Mesodermal cell (in vitro differentiated cells): Measurements from ENCODE around the gene ADSS1.

Source experiments
- H3K27ac ChIP-seq: 2 replicates; pipeline ENCODE4 v1.7.0; 2013; ENCODE audit warnings: mild to moderate bottlenecking, low read depth, low read length, moderate library complexity; ENCODE audit not compliant: severe bottlenecking
- H3K36me3 ChIP-seq: 2 replicates; pipeline ENCODE4 v1.7.1; 2013; ENCODE audit warnings: mild to moderate bottlenecking, low read length, moderate library complexity; ENCODE audit not compliant: control insufficient read depth, insufficient read depth
- H3K4me1 ChIP-seq: one replicate; pipeline ENCODE4 v1.7.1; 2013; ENCODE audit warnings: mild to moderate bottlenecking, low read length; ENCODE audit not compliant: insufficient read depth, control insufficient read depth, poor library complexity, severe bottlenecking
- H3K4me3 ChIP-seq: 2 replicates; pipeline ENCODE4 v1.7.0; 2013; ENCODE audit warnings: low read length, control low read depth, mild to moderate bottlenecking; ENCODE audit not compliant: insufficient read depth, poor library complexity, severe bottlenecking; ENCODE audit errors: extremely low read depth
- H3K9me3 ChIP-seq: 2 replicates; pipeline ENCODE4 v1.7.1; 2013; ENCODE audit warnings: mild to moderate bottlenecking, low read length, moderate library complexity; ENCODE audit not compliant: control insufficient read depth
- WGBS, 2 experiments: methylation state at CpG; one replicate each; pipeline ENCODE4 v1.1.5; 2013; ENCODE audit warnings: missing lambda C conversion rate in 2 of 2; ENCODE audit not compliant: insufficient coverage in 2 of 2; 5-methylcytosine and 5-hydroxymethylcytosine counted together

The ADSS1 gene

GRCh38 chr14:104710071-104710735, 13.8 kb upstream of the ADSS1 start:
- Histone ChIP-seq H3K4me3 (no peak overlapping the region), H3K9me3 (no peaks in the 10 kb centered on the region), H3K36me3 (peaks cover 55% of the 10 kb centered on the region), H3K27ac (no peak overlapping the region), H3K4me1 (peaks cover 17% of the 10 kb centered on the region)
- WGBS, 2 experiments = 91 to 94% methylated on average over 28 to 31 of the region's 34 CpGs

DNA sequence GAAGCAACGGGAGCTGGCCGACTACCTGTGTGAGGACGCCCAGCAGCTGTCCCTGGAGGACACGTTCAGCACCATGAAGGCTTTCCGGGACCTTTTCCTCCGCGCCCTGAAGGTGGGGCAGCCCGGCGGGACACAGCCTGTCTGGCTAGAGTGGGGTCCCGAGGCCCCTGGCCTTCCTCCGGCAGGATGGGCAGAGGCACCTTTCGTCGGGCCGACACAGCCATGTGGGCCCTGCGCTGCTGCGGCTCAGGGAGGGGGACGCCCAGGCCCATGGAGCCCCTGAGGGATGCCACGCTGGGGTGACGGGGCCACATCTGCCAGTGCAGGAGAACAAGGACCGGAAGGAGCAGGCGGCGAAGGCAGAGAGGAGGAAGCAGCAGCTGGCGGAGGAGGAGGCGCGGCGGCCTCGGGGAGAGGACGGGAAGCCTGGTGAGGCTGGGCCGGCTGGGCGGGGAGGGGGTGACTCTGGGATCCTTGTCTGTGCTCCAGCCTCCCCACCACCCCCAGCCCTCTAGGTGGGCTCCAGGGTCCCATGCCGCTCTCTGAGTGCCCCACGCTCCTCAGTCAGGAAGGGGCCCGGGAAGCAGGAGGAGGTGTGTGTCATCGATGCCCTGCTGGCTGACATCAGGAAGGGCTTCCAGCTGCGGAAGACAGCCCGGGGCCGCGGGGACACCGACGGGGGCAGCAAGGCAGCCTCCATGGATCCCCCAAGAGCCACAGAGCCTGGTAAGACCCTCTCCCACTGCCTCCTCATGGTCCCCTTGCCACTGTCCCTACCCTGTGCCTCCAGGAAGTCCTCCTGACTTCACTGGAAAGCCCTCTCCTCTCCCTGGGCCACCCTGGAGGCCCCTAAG, 10.9 kb upstream of the ADSS1 start:
- WGBS, 2 experiments = 96% methylated on average over 30 to 37 of the region's 40 CpGs
- Histone ChIP-seq H3K27ac (no peak overlapping the region), H3K4me3 (no peak overlapping the region), H3K9me3 (no peaks in the 10 kb centered on the region), H3K4me1 (peaks cover 13% of the 10 kb centered on the region), H3K36me3 (peaks cover 69% of the 10 kb centered on the region)

DNA sequence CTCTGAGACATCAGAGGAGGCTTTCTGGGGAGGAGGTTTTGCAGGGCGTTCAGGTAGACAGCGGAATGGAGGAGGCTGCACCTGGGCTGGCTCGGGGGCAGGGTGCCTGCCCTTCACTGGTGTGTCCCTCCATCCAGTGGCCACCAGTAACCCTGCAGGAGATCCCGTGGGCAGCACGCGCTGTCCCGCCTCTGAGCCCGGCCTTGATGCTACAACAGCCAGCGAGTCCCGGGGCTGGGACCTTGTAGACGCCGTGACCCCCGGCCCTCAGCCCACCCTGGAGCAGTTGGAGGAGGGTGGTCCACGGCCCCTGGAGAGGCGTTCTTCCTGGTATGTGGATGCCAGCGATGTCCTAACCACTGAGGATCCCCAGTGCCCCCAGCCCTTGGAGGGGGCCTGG, 10.0 kb upstream of the ADSS1 start:
- peaks cover 5% of the 10 kb centered on the region for H3K4me1 ChIP-seq
- H3K36me3 ChIP-seq = peaks cover 74% of the 10 kb centered on the region
- H3K27ac ChIP-seq = no peak overlapping the region
- H3K9me3 ChIP-seq = no peaks in the 10 kb centered on the region
- WGBS, 2 experiments = 96 to 97% methylated on average over 15 to 16 of the region's 16 CpGs
- H3K4me3 ChIP-seq = no peak overlapping the region

DNA sequence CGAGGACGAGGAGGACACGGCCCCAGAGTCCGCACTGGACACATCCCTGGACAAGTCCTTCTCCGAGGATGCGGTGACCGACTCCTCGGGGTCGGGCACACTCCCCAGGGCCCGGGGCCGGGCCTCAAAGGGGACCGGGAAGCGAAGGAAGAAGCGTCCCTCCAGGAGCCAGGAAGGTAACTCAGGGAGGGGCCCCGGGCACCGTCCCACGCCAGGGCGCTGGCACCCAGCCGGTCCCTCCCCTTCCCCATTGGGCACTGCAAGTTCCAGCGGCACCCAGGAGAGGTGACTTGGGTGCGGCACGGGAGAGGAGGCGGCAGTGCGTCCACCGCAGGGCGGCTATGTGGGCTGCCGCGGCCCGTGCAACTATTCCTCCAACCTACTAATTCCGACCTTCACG, 9.3 kb upstream of the ADSS1 start:
- Histone ChIP-seq H3K4me3 (no peak overlapping the region), H3K36me3 (peaks cover 74% of the 10 kb centered on the region), H3K4me1 (no peaks in the 10 kb centered on the region), H3K27ac (no peak overlapping the region), H3K9me3 (no peaks in the 10 kb centered on the region)
- 96 to 99% methylated on average over 30 to 31 of the region's 31 CpGs for WGBS, 2 experiments

DNA sequence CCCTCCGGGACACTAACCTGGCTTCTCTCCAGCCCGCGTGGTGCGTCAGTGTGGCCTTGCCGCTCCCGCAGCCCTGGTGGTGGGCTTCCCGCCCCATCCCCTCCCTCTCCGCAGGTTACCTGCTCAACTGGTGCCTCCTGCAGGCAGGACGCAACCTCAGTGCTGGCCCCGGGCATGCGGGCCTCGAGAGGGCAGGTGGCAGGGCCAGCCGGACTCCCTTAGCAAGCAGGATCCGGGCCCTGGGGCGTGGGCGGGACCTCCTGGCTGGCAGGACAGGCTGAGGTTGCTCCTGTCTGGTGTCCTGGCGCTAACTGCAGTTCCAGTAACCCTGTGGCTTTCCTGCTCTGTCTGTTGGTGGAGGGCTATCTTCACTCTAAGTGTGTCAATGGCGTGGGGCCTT, 8.6 kb upstream of the ADSS1 start:
- Histone ChIP-seq H3K4me1 (no peaks in the 10 kb centered on the region), H3K9me3 (no peaks in the 10 kb centered on the region), H3K36me3 (peaks cover 71% of the 10 kb centered on the region), H3K27ac (no peak overlapping the region), H3K4me3 (no peak overlapping the region)
- 90 to 93% methylated on average over 15 to 18 of the region's 18 CpGs for WGBS, 2 experiments

- WGBS, 2 experiments = 96 to 97% methylated on average over 11 to 12 of the region's 12 CpGs
- peaks cover 68% of the 10 kb centered on the region for H3K36me3 ChIP-seq
- H3K27ac ChIP-seq = no peak overlapping the region
- H3K4me3 ChIP-seq = no peak overlapping the region
- no peaks in the 10 kb centered on the region for H3K9me3 ChIP-seq
- H3K4me1 ChIP-seq = no peaks in the 10 kb centered on the region
These were observed 8.2 kb upstream of the ADSS1 start for GRCh38 chr14:104715871-104716270.

- Histone ChIP-seq H3K9me3 (no peaks in the 10 kb centered on the region), H3K27ac (no peak overlapping the region), H3K4me3 (no peak overlapping the region), H3K4me1 (peaks cover 8% of the 10 kb centered on the region), H3K36me3 (peaks cover 64% of the 10 kb centered on the region)
- WGBS, 2 experiments = 92 to 97% methylated on average over 6 to 16 of the region's 22 CpGs
These were observed 6.9 kb upstream of the ADSS1 start for GRCh38 chr14:104717137-104717536.

GRCh38 chr14:104717646-104718045, 6.4 kb upstream of the ADSS1 start:
- H3K36me3 ChIP-seq = peaks cover 59% of the 10 kb centered on the region
- WGBS, 2 experiments = 88 to 92% methylated on average over 18 to 19 of the region's 20 CpGs
- peaks cover 13% of the 10 kb centered on the region for H3K4me1 ChIP-seq
- no peak overlapping the region for H3K27ac ChIP-seq
- H3K4me3 ChIP-seq = no peak overlapping the region
- H3K9me3 ChIP-seq = no peaks in the 10 kb centered on the region

DNA sequence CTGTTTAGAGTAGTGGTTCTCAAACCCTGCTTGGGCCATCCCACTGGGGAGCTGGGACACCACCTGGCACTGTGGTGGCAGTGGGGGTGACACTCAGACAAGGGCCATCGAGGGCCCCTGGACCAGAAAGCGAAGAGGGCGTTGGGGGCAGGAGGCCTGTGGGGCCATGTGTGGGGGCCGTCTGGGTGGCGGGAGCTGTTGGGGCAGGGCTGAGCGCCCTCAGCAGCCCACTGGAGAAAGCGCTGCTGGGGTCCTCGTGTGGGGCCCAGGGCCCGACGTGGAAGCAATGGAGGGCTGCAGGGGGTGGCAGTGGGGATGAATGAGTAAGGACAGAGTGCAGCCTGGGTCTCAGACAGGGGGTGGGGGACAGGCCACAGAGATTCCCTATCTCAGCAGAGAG, 5.9 kb upstream of the ADSS1 start:
- Histone ChIP-seq H3K4me1 (peaks cover 17% of the 10 kb centered on the region), H3K36me3 (peaks cover 55% of the 10 kb centered on the region), H3K27ac (no peak overlapping the region), H3K4me3 (no peak overlapping the region), H3K9me3 (no peaks in the 10 kb centered on the region)
- WGBS, 2 experiments = 98 to 100% methylated on average over 3 to 10 of the region's 10 CpGs

GRCh38 chr14:104718871-104719270, 5.2 kb upstream of the ADSS1 start:
- H3K9me3 ChIP-seq = no peaks in the 10 kb centered on the region
- H3K36me3 ChIP-seq = peaks cover 48% of the 10 kb centered on the region
- no peak overlapping the region for H3K27ac ChIP-seq
- no peak overlapping the region for H3K4me3 ChIP-seq
- H3K4me1 ChIP-seq = peaks cover 17% of the 10 kb centered on the region
- 91 to 96% methylated on average over 8 to 11 of the region's 11 CpGs for WGBS, 2 experiments

DNA sequence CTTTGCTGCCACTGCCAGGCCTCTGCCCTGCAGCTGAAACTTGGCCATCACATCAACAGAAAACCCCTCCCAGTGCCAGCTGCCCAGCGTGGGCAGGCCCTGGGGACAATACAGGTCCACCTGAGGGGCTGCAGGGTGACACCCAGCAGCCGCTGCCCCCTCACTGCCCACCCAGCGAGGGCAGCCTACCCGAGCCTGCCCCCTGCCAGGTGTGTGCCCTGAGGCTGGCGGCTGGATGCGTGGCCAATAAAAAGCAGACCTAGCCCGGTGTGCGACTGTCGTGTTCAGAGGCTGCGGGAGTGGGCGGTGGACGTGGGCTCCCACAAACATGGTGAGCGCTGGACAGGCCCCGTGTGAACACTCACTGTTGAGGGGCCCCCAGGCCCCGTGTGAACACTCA, 4.7 kb upstream of the ADSS1 start:
- 96 to 98% methylated on average over 13 to 14 of the region's 15 CpGs for WGBS, 2 experiments
- H3K4me1 ChIP-seq = peaks cover 17% of the 10 kb centered on the region
- no peak overlapping the region for H3K27ac ChIP-seq
- H3K36me3 ChIP-seq = peaks cover 43% of the 10 kb centered on the region
- no peak overlapping the region for H3K4me3 ChIP-seq
- H3K9me3 ChIP-seq = no peaks in the 10 kb centered on the region
